GM19351 (cell line): ENCODE results near the gene RALBP1.

Experiments
- ATAC-seq: cut with Tn5 transposase; IDR thresholded peaks from one replicate; pipeline ENCODE4 v1.9.1; 2021; ENCODE audit warnings: mild to moderate bottlenecking, moderate library complexity; ENCODE audit not compliant: unreplicated experiment

Gene RALBP1

GRCh38 chr18:9578306-9578705 is 103.0 kb downstream of the RALBP1 start:
- no peak for ATAC-seq

GRCh38 chr18:9581667-9582066 is 106.4 kb downstream of the RALBP1 start:
- ATAC-seq, result no peak

GRCh38 chr18:9586814-9587213 is 111.5 kb downstream of the RALBP1 start:
- no peak for ATAC-seq
